Measurements from ENCODE around the gene ME3. TPM values are rescaled to one million over a fixed set of nuclear protein-coding genes. Genes with fewer than 3 reads are reported as not detected.

Gene ME3
- total RNA-seq, 1 experiment from 2014 or later: 0.30 TPM

GRCh38 chr11:86713552-86713951 is 41.1 kb upstream of the ME3 start:
- no peak for ATAC-seq
- no peak overlapping the region for H3K9ac ChIP-seq (ENCODE audit: low read length)
- no peak for TF ChIP-seq EZH2 (IDR thresholded peaks at IDR 0.05)
- no peak for TF ChIP-seq CEBPB (IDR thresholded peaks at IDR 0.05; ENCODE audit: low read depth)
- no peak for TF ChIP-seq YY1 (IDR thresholded peaks at IDR 0.05; ENCODE audit: extremely low read depth, insufficient replicate concordance, low read depth, low read length)
- no peak for TF ChIP-seq POLR2AphosphoS5 (IDR thresholded peaks at IDR 0.05; ENCODE audit: low read depth, low read length)
- TF ChIP-seq POLR2A (IDR thresholded peaks at IDR 0.05; ENCODE audit: borderline replicate concordance, extremely low read depth, insufficient read depth, insufficient read length): no peak
- no peak for TF ChIP-seq RAD21 (IDR thresholded peaks at IDR 0.05; ENCODE audit: low read depth)
- TF ChIP-seq EGR1 (IDR thresholded peaks at IDR 0.05; ENCODE audit: low read depth): no peak
- no peak for TF ChIP-seq JUND (IDR thresholded peaks at IDR 0.05)
- TF ChIP-seq TCF7L2 (IDR thresholded peaks at IDR 0.05; ENCODE audit: borderline replicate concordance, extremely low read depth, insufficient read depth, insufficient read length): no peak
- no peak for TF ChIP-seq SP1 (IDR thresholded peaks at IDR 0.05; ENCODE audit: low read depth)
- no peak for TF ChIP-seq ATF3 (IDR thresholded peaks at IDR 0.05)
- TF ChIP-seq ELF1 (IDR thresholded peaks at IDR 0.05; ENCODE audit: borderline replicate concordance, low read depth): no peak
- TF ChIP-seq SIN3A (IDR thresholded peaks at IDR 0.05; ENCODE audit: low read depth): no peak
- TF ChIP-seq FOSL1 (IDR thresholded peaks at IDR 0.05; ENCODE audit: low read depth): no peak

More at GRCh38 chr11:86713552-86713951, 41.1 kb upstream of the ME3 start:
- CTCF ChIA-PET: no interaction called here
- RAD21 ChIA-PET (ENCODE audit: low non-redundant PET in 1 of 2, low total read pairs in 2 of 2, uncharacterized antibody in 2 of 2, unreplicated experiment in 2 of 2): no interaction called here
- Histone ChIP-seq H3K27ac (ENCODE audit: low read depth, low read length) (no peak overlapping the region), H3K4me3 (replicated peaks in 1 of 2; ENCODE audit: low read depth in 1 of 2, low read length in 2 of 2) (no peak overlapping the region), H2AFZ (ENCODE audit: low read depth, low read length, poor library complexity, severe bottlenecking) (no peak overlapping the region), H3K9me2 (ENCODE audit: insufficient read depth) (no peaks in the 10 kb centered on the region), H3K79me2 (ENCODE audit: insufficient read depth, low read length) (no peaks in the 10 kb centered on the region), H3K4me1 (ENCODE audit: control insufficient read depth in 1 of 2, insufficient read depth in 2 of 2, low read length in 2 of 2) (no peaks in the 10 kb centered on the region), H3K4me2 (ENCODE audit: low read length) (no peak overlapping the region), H3K36me3 (ENCODE audit: control insufficient read depth in 1 of 2, insufficient read depth in 2 of 2, low read length in 2 of 2) (no peaks in the 10 kb centered on the region), H3K9me3 (ENCODE audit: control insufficient read depth in 1 of 2, insufficient read depth in 1 of 2, low read depth in 1 of 2, low read length in 2 of 2) (no peaks in the 10 kb centered on the region; a peak in 1 of 4 replicates), H4K20me1 (ENCODE audit: insufficient read depth) (no peaks in the 10 kb centered on the region), H3K27me3 (ENCODE audit: insufficient read depth, low read length) (no peaks in the 10 kb centered on the region)
- DNase-seq (ENCODE audit: low read depth, low spot score): no peak
- POLR2A ChIA-PET: interaction anchor here (1.0 kb wide), 1 partner anchor 17 kb away, joined by 3 read pairs; no protein-coding TSS in a partner anchor
- intact Hi-C loops (cut with micrococcal nuclease): no loop called here
- no TSS peak for BruUV-seq (replicated peaks)

Measured in HCT116 (cell line).